ENCODE measurements around the gene FDCSP. TPM values are rescaled to one million over a fixed set of nuclear protein-coding genes. Genes with fewer than 3 reads are reported as not detected.

FDCSP gene
- total RNA-seq, 1 experiment from 2014 or later: not detected

- Histone ChIP-seq H3K4me1 (no peaks in the 10 kb centered on the region), H3K4me3 (no peak overlapping the region), H3K27me3 (no peaks in the 10 kb centered on the region), H3K27ac (no peak overlapping the region), H3K36me3 (no peaks in the 10 kb centered on the region), H3K9me3 (replicated peaks) (no peaks in the 10 kb centered on the region)
- no peak for DNase-seq
These were observed 54.6 kb downstream of the FDCSP start for GRCh38 chr4:70280567-70280966.

Other genes starting within 250 kb of the FDCSP start
- 6.3 and 6.8 TPM in 2 replicates for gene STATH, start 230.2 kb upstream of the FDCSP start, total RNA-seq (2014; rRNA removed; shearing (Covaris generic))
- gene HTN3, start 197.7 kb upstream of the FDCSP start, total RNA-seq (2014; rRNA removed; shearing (Covaris generic)): 0.36 TPM in 1 of 2 replicates, not detected in the other
- not detected in 2 replicates for gene HTN1, start 175.7 kb upstream of the FDCSP start, total RNA-seq (2014; rRNA removed; shearing (Covaris generic))
- gene PRR27, start 71.9 kb upstream of the FDCSP start, total RNA-seq (2014; rRNA removed; shearing (Covaris generic)): not detected in 2 replicates
- not detected in 2 replicates for gene ODAM, start 30.4 kb upstream of the FDCSP start, total RNA-seq (2014; rRNA removed; shearing (Covaris generic))
- gene CSN3, start 16.5 kb downstream of the FDCSP start, total RNA-seq (2014; rRNA removed; shearing (Covaris generic)): not detected in 2 replicates
- gene CABS1, start 108.9 kb downstream of the FDCSP start, total RNA-seq (2014; rRNA removed; shearing (Covaris generic)): not detected in 2 replicates
- gene SMR3A, start 134.6 kb downstream of the FDCSP start, total RNA-seq (2014; rRNA removed; shearing (Covaris generic)): not detected in 2 replicates
- not detected in 2 replicates for gene SMR3B, start 157.0 kb downstream of the FDCSP start, total RNA-seq (2014; rRNA removed; shearing (Covaris generic))
- not detected in 2 replicates for gene OPRPN, start 171.8 kb downstream of the FDCSP start, total RNA-seq (2014; rRNA removed; shearing (Covaris generic))
- gene MUC7, start 246.1 kb downstream of the FDCSP start, total RNA-seq (2014; rRNA removed; shearing (Covaris generic)): 0.06 TPM in 1 of 2 replicates, not detected in the other

Data from SJCRH30 (cell line).